Measurements from ENCODE around the gene FAM107B. TPM values are rescaled to one million over a fixed set of nuclear protein-coding genes. Genes with fewer than 3 reads are reported as not detected.

FAM107B gene
- total RNA-seq, 1 experiment from 2014 or later: 61.6 TPM

DNA sequence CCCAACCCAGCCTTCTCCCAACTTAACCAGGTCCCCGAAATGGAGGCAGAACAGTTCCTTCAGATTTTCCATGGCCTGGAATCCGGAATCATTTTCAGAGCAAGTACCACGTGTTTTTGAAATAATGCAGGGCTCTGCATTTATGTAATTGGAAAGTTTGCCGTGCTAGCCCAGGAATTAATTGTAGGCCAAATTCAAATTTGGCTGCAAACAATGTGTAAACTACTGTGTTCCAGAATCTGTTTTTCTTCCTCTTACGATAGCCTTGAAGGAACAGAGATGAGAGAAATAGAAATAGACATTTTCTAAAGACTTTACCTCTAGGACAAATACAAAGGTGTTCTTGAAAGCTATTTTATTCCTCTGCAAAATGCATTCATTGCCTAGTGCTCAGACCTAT, 77.4 kb downstream of the FAM107B start:
- H3K4me1 ChIP-seq (ENCODE audit: insufficient read depth, low read length, poor library complexity, severe bottlenecking): no peaks in the 10 kb centered on the region
- no peaks in the 10 kb centered on the region for H3K27me3 ChIP-seq (replicated peaks; ENCODE audit: insufficient read depth, low read depth, low read length, poor library complexity)
- H3K4me3 ChIP-seq (ENCODE audit: low read depth, low read length, poor library complexity, severe bottlenecking): no peak overlapping the region
- no TSS peak for BruUV-seq (replicated peaks)
- CTCF ChIA-PET: no interaction called here
- H3K9me3 ChIP-seq (ENCODE audit: low read depth, low read length, poor library complexity, severe bottlenecking): no peaks in the 10 kb centered on the region
- TF ChIP-seq CTCF (conservative IDR thresholded peaks at IDR 0.05; ENCODE audit: low read depth, low read length): no peak
- TF ChIP-seq EZH2 (IDR thresholded peaks at IDR 0.05; ENCODE audit: borderline replicate concordance, low read depth, low read length, poor library complexity, severe bottlenecking): no peak
- DNase-seq (ENCODE audit: low spot score): no peak
- intact Hi-C loops (cut with micrococcal nuclease; ENCODE audit: unreplicated experiment): no loop called here
- POLR2A ChIA-PET (ENCODE audit: low non-redundant PET): no interaction called here
- no peaks in the 10 kb centered on the region for H3K36me3 ChIP-seq (ENCODE audit: insufficient read depth, low read length, poor library complexity, severe bottlenecking)
- H3K27ac ChIP-seq (ENCODE audit: low read depth, low read length, poor library complexity, severe bottlenecking): no peak overlapping the region

DNA sequence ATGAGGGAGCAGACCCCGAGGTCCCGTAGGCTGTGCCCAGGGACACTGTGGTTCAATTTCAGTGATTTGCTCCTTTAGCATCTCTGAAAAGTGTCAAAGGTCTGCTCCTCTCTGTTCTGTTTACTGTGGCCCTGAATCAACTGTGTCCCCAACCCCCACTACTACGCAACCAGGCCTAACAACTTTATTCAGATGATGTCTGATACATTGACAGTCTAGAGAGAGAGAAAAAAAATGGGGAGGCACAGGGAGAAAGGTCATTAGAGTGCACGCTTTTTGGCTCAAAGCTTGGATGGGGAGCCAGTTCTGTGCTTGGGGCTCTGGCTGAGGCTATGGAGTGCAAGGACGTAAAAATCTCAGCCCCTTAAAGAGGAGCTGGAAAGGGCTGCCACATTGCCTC, 77.9 kb downstream of the FAM107B start:
- intact Hi-C loops (cut with micrococcal nuclease; ENCODE audit: unreplicated experiment): no loop called here
- CTCF ChIA-PET: no interaction called here
- no peak for TF ChIP-seq CTCF (conservative IDR thresholded peaks at IDR 0.05; ENCODE audit: low read depth, low read length)

GRCh38 chr10:14695847-14696480, 78.7 kb downstream of the FAM107B start:
- intact Hi-C loops (cut with micrococcal nuclease; ENCODE audit: unreplicated experiment): no loop called here
- DNase-seq (ENCODE audit: low spot score): no peak
- Histone ChIP-seq H3K4me1 (ENCODE audit: insufficient read depth, low read length, poor library complexity, severe bottlenecking) (no peaks in the 10 kb centered on the region), H3K4me3 (ENCODE audit: low read depth, low read length, poor library complexity, severe bottlenecking) (no peak overlapping the region), H3K36me3 (ENCODE audit: insufficient read depth, low read length, poor library complexity, severe bottlenecking) (no peaks in the 10 kb centered on the region), H3K9me3 (ENCODE audit: low read depth, low read length, poor library complexity, severe bottlenecking) (no peaks in the 10 kb centered on the region), H3K27me3 (replicated peaks; ENCODE audit: insufficient read depth, low read depth, low read length, poor library complexity) (no peaks in the 10 kb centered on the region), H3K27ac (ENCODE audit: low read depth, low read length, poor library complexity, severe bottlenecking) (no peak overlapping the region)
- TF ChIP-seq CTCF (conservative IDR thresholded peaks at IDR 0.05; ENCODE audit: low read depth, low read length) (no peak), EZH2 (IDR thresholded peaks at IDR 0.05; ENCODE audit: borderline replicate concordance, low read depth, low read length, poor library complexity, severe bottlenecking) (no peak)
- ChIA-PET POLR2A (ENCODE audit: low non-redundant PET) (no interaction called here), CTCF (no interaction called here)
- BruUV-seq (replicated peaks): no TSS peak

More for the DNA sequence above, 77.9 kb downstream of the FAM107B start:
- Histone ChIP-seq H3K4me3 (ENCODE audit: low read depth, low read length, poor library complexity, severe bottlenecking) (no peak overlapping the region), H3K27ac (ENCODE audit: low read depth, low read length, poor library complexity, severe bottlenecking) (no peak overlapping the region), H3K36me3 (ENCODE audit: insufficient read depth, low read length, poor library complexity, severe bottlenecking) (no peaks in the 10 kb centered on the region), H3K9me3 (ENCODE audit: low read depth, low read length, poor library complexity, severe bottlenecking) (no peaks in the 10 kb centered on the region), H3K4me1 (ENCODE audit: insufficient read depth, low read length, poor library complexity, severe bottlenecking) (no peaks in the 10 kb centered on the region), H3K27me3 (replicated peaks; ENCODE audit: insufficient read depth, low read depth, low read length, poor library complexity) (no peaks in the 10 kb centered on the region)
- no peak for DNase-seq (ENCODE audit: low spot score)
- POLR2A ChIA-PET (ENCODE audit: low non-redundant PET): no interaction called here
- no TSS peak for BruUV-seq (replicated peaks)
